Uterus (tissue), 4 donors: ENCODE results near the gene PRCP. TPM values are rescaled to one million over a fixed set of nuclear protein-coding genes. Genes with fewer than 3 reads are reported as not detected.

Experiments
- DNase-seq, 2 donors: peaks; one replicate each; pipeline ENCODE4 v3.0.0-alpha.2; 2019 to 2020
- H3K27ac ChIP-seq, 2 donors: fragments of 200-600 bp; sonication (generic); 1 replicate in 1 of 2; 2 replicates in 1 of 2; pipeline ENCODE4 v1.5.1; 2016 to 2018
- H3K27me3 ChIP-seq, 2 donors: fragments of 200-600 bp; sonication (generic); one replicate each; pipeline ENCODE4 v1.5.1; 2018 to 2019; ENCODE audit warnings: control low read depth in 1 of 2
- H3K36me3 ChIP-seq, 2 donors: fragments of 200-600 bp; sonication (generic); one replicate each; pipeline ENCODE4 v1.5.1; 2019; ENCODE audit warnings: control low read depth in 1 of 2
- H3K4me1 ChIP-seq, 2 donors: fragments of 200-600 bp; sonication (generic); one replicate each; pipeline ENCODE4 v1.5.1; 2018 to 2019; ENCODE audit warnings: control low read depth in 1 of 2
- H3K4me3 ChIP-seq, 2 donors: fragments of 200-600 bp; sonication (generic); 1 replicate in 1 of 2; 2 replicates in 1 of 2; pipeline ENCODE4 v1.5.1; 2018 to 2019; ENCODE audit warnings: mild to moderate bottlenecking in 1 of 2
- H3K9me3 ChIP-seq, 2 donors: fragments of 200-600 bp; sonication (generic); one replicate each; pipeline ENCODE4 v1.5.1; 2019; ENCODE audit warnings: control low read depth in 1 of 2
- POLR2A ChIP-seq, 2 donors: fragments of 450-650 bp; IDR thresholded peaks; one replicate each; pipeline ENCODE4 v1.6.1; 2016; ENCODE audit warnings: antibody characterized with exemption in 2 of 2, mild to moderate bottlenecking in 1 of 2, moderate library complexity in 1 of 2
- intact Hi-C: fragments of 100-400 bp; cut with DNase I; formaldehyde crosslinking; loops from one replicate; pipeline ENCODE4 v1.15.1; 2023; ENCODE audit warnings: low total_unique reads
- total RNA-seq, 4 donors: library from RNA; depleted of rRNA in 3 of 4; stranded (reverse); fragments of >200 nt in 3 of 4; gene quantifications; one replicate each; pipeline versions ENCODE4 v1.1.0 to v1.2.4, GENCODE V29; 2014 to 2023
- TF ChIP-seq, protein P1 (sequence below), 4 experiments: fragments of 200-600 bp in 2 of 4; fragments of 450-650 bp in 2 of 4; sonication (generic) in 2 of 4; IDR thresholded peaks; one replicate each; pipeline ENCODE4 v1.5.1; 2016 to 2019; ENCODE audit warnings: antibody characterized with exemption in 4 of 4, mild to moderate bottlenecking in 2 of 4, moderate library complexity in 1 of 4
- donor health status: DM: yes; HTN: yes; CAD: no.

PRCP gene
- total RNA-seq, 4 donors from 2014 or later: 59.9 to 206 (median 92.3) TPM

- intact Hi-C loops: no loop called here
- no peaks in the 10 kb centered on the region for H3K36me3 ChIP-seq
- no peaks in the 10 kb centered on the region for H3K4me1 ChIP-seq
- TF ChIP-seq, protein P1, sequence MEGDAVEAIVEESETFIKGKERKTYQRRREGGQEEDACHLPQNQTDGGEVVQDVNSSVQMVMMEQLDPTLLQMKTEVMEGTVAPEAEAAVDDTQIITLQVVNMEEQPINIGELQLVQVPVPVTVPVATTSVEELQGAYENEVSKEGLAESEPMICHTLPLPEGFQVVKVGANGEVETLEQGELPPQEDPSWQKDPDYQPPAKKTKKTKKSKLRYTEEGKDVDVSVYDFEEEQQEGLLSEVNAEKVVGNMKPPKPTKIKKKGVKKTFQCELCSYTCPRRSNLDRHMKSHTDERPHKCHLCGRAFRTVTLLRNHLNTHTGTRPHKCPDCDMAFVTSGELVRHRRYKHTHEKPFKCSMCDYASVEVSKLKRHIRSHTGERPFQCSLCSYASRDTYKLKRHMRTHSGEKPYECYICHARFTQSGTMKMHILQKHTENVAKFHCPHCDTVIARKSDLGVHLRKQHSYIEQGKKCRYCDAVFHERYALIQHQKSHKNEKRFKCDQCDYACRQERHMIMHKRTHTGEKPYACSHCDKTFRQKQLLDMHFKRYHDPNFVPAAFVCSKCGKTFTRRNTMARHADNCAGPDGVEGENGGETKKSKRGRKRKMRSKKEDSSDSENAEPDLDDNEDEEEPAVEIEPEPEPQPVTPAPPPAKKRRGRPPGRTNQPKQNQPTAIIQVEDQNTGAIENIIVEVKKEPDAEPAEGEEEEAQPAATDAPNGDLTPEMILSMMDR (IDR thresholded peaks at IDR 0.05): no peak
- TF ChIP-seq POLR2A (IDR thresholded peaks at IDR 0.05): no peak
- H3K27me3 ChIP-seq: no peaks in the 10 kb centered on the region
- no peaks in the 10 kb centered on the region for H3K9me3 ChIP-seq
- no peak overlapping the region for H3K4me3 ChIP-seq
- DNase-seq: no peak
- H3K27ac ChIP-seq: no peak overlapping the region
Observed at GRCh38 chr11:82830746-82831145, 69.5 kb downstream of the PRCP start.

- Histone ChIP-seq H3K36me3 (no peaks in the 10 kb centered on the region), H3K9me3 (no peaks in the 10 kb centered on the region), H3K27me3 (no peaks in the 10 kb centered on the region), H3K27ac (no peak overlapping the region), H3K4me3 (no peak overlapping the region), H3K4me1 (no peaks in the 10 kb centered on the region)
- intact Hi-C loops: no loop called here
- no peak for TF ChIP-seq POLR2A (IDR thresholded peaks at IDR 0.05)
- TF ChIP-seq, protein P1 (IDR thresholded peaks at IDR 0.05): no peak
- no peak for DNase-seq
Observed at GRCh38 chr11:82829101-82829500, 71.1 kb downstream of the PRCP start.

DNA sequence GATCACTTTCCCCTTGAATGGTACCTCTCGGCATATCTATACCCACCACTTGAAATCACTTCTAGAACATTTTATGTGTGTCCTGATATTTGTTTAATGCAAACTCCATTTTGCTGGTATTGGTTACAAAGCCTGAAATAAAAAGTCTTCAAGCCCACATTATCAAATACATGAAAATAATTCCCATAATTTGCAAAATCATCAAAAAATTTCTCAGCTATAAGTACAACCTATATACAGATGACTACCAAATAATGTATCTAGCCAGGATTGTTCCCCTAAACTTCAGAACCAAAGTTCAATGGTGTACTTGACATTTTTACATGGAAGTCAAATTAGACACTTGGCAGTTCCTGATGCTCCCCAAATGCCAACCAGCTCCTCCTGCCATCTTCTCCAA lies 71.8 kb downstream of the PRCP start:
- Histone ChIP-seq H3K4me1 (no peaks in the 10 kb centered on the region), H3K27me3 (no peaks in the 10 kb centered on the region), H3K36me3 (no peaks in the 10 kb centered on the region), H3K27ac (no peak overlapping the region), H3K9me3 (no peaks in the 10 kb centered on the region), H3K4me3 (no peak overlapping the region)
- TF ChIP-seq, protein P1 (IDR thresholded peaks at IDR 0.05): no peak
- TF ChIP-seq POLR2A (IDR thresholded peaks at IDR 0.05): no peak
- no peak for DNase-seq
- intact Hi-C loops: no loop called here

- H3K4me1 ChIP-seq: no peaks in the 10 kb centered on the region
- DNase-seq: no peak
- H3K27me3 ChIP-seq: no peaks in the 10 kb centered on the region
- no peak overlapping the region for H3K4me3 ChIP-seq
- H3K9me3 ChIP-seq: no peaks in the 10 kb centered on the region
- no peaks in the 10 kb centered on the region for H3K36me3 ChIP-seq
- intact Hi-C loops: no loop called here
- no peak for TF ChIP-seq POLR2A (IDR thresholded peaks at IDR 0.05)
- TF ChIP-seq, protein P1 (IDR thresholded peaks at IDR 0.05): no peak
- H3K27ac ChIP-seq: no peak overlapping the region
Observed at GRCh38 chr11:82826526-82826925, 73.7 kb downstream of the PRCP start.

GRCh38 chr11:82823647-82824619 lies 76.3 kb downstream of the PRCP start:
- intact Hi-C loops: no loop called here
- DNase-seq: no peak
- H3K4me1 ChIP-seq: no peaks in the 10 kb centered on the region
- no peaks in the 10 kb centered on the region for H3K27me3 ChIP-seq
- TF ChIP-seq, protein P1 (IDR thresholded peaks at IDR 0.05): no peak
- no peak for TF ChIP-seq POLR2A (IDR thresholded peaks at IDR 0.05)
- no peaks in the 10 kb centered on the region for H3K36me3 ChIP-seq
- no peaks in the 10 kb centered on the region for H3K9me3 ChIP-seq
- H3K27ac ChIP-seq: no peak overlapping the region
- H3K4me3 ChIP-seq: no peak overlapping the region
